PC-3 (cell line): ENCODE results near the gene MFAP2. TPM values are rescaled to one million over a fixed set of nuclear protein-coding genes. Genes with fewer than 3 reads are reported as not detected.

Experiments
- ATAC-seq: fragments of 200-7000 bp; cut with Tn5 transposase; 2 replicates; pipeline ENCODE4 v1.9.1; 2020; ENCODE audit warnings: mild to moderate bottlenecking, moderate library complexity
- BruUV-seq: library from RNA; stranded (reverse); fragments of 400-500 nt; replicated peaks from 2 replicates; lab custom pipeline; 2021; lab: Mats Ljungman, UMichigan
- CTCF ChIA-PET: fragments of 300-600 bp; sonication (Branson Sonifier 250); formaldehyde crosslinking; loops from one replicate; lab custom pipeline; 2022; ENCODE audit warnings: antibody characterized with exemption; lab: Charles Lee
- POLR2A ChIA-PET: fragments of 300-600 bp; sonication (Branson Sonifier 250); formaldehyde crosslinking; loops from one replicate; lab custom pipeline; 2022; ENCODE audit warnings: antibody characterized with exemption; ENCODE audit not compliant: unreplicated experiment; lab: Charles Lee
- DNase-seq: peaks from one replicate; pipeline ENCODE4 v3.0.0-alpha.2; 2015
- H2AFZ ChIP-seq: fragments of 300-600 bp; sonication (generic); 2 replicates; pipeline ENCODE4 v1.6.0; 2016; ENCODE audit warnings: antibody characterized with exemption, low read length
- H3F3A ChIP-seq: fragments of 300-600 bp; sonication (generic); one replicate; pipeline ENCODE4 v1.6.0; 2017; ENCODE audit warnings: antibody characterized with exemption, low read length, control low read depth, mild to moderate bottlenecking; ENCODE audit not compliant: unreplicated experiment
- H3K27ac ChIP-seq: fragments of 300-600 bp; sonication (generic); 2 replicates; pipeline ENCODE4 v1.5.1; 2016; ENCODE audit warnings: mild to moderate bottlenecking, low read length
- H3K27me3 ChIP-seq: fragments of 300-600 bp; sonication (generic); 2 replicates; pipeline ENCODE4 v1.6.1; 2016; ENCODE audit warnings: low read length, mixed read lengths
- H3K36me3 ChIP-seq: fragments of 300-600 bp; sonication (generic); 2 replicates; pipeline ENCODE4 v1.6.1; 2016; ENCODE audit warnings: low read depth, mixed run types, low read length, mixed read lengths
- H3K4me1 ChIP-seq: fragments of 300-600 bp; sonication (generic); 2 replicates; pipeline ENCODE4 v1.5.1; 2016; ENCODE audit warnings: low read length; ENCODE audit not compliant: insufficient read depth
- H3K4me2 ChIP-seq: fragments of 300-600 bp; sonication (generic); 2 replicates; pipeline ENCODE4 v1.6.0; 2016; ENCODE audit warnings: low read length
- H3K4me3 ChIP-seq: fragments of 300-600 bp; sonication (generic); 2 replicates; pipeline ENCODE4 v1.5.1; 2016; ENCODE audit warnings: mild to moderate bottlenecking, low read length, mixed read lengths
- H3K79me2 ChIP-seq: fragments of 300-600 bp; sonication (generic); 2 replicates; pipeline ENCODE4 v1.6.1; 2017; ENCODE audit warnings: low read length, mixed read lengths
- H3K9ac ChIP-seq: fragments of 300-600 bp; sonication (generic); 2 replicates; pipeline ENCODE4 v1.6.0; 2016; ENCODE audit warnings: mild to moderate bottlenecking, low read length
- H3K9me2 ChIP-seq: fragments of 300-600 bp; sonication (generic); replicated peaks from 2 replicates; pipeline ENCODE4 v1.6.1; 2016; ENCODE audit warnings: mixed run types, low read length, mixed read lengths
- H3K9me3 ChIP-seq: fragments of 300-600 bp; sonication (generic); 2 replicates; pipeline ENCODE4 v1.6.1; 2016; ENCODE audit warnings: low read length, mixed read lengths
- H4K20me1 ChIP-seq: fragments of 300-600 bp; sonication (generic); 2 replicates; pipeline ENCODE4 v1.6.1; 2016; ENCODE audit warnings: low read length, mixed read lengths
- EZH2 ChIP-seq: fragments of 300-600 bp; sonication (generic); IDR thresholded peaks from one replicate; pipeline ENCODE4 v1.6.1; 2017; ENCODE audit warnings: antibody characterized with exemption, mild to moderate bottlenecking, low read length; ENCODE audit not compliant: unreplicated experiment
- EZH2phosphoT487 ChIP-seq: fragments of 300-600 bp; sonication (generic); IDR thresholded peaks from 2 replicates; pipeline ENCODE4 v1.6.1; 2018; ENCODE audit warnings: mild to moderate bottlenecking, antibody characterized with exemption, low read length, borderline replicate concordance
- intact Hi-C: fragments of 100-400 bp; cut with micrococcal nuclease; formaldehyde crosslinking; loops from 2 replicates; pipeline ENCODE4 v1.9.0; 2023
- total RNA-seq: library from RNA; depleted of rRNA; stranded (reverse); fragments of >200 nt; gene quantifications from 2 replicates; pipeline ENCODE4 v1.2.3, GENCODE V29; 2014
- TF ChIP-seq, protein P1 (sequence below): fragments of 300-600 bp; sonication (generic); conservative IDR thresholded peaks from 2 replicates; pipeline ENCODE4 v1.5.1; 2017; ENCODE audit warnings: antibody characterized with exemption, low read depth, mild to moderate bottlenecking, low read length

Gene MFAP2
- total RNA-seq, 1 experiment from 2014 or later = 1.8 TPM

DNA sequence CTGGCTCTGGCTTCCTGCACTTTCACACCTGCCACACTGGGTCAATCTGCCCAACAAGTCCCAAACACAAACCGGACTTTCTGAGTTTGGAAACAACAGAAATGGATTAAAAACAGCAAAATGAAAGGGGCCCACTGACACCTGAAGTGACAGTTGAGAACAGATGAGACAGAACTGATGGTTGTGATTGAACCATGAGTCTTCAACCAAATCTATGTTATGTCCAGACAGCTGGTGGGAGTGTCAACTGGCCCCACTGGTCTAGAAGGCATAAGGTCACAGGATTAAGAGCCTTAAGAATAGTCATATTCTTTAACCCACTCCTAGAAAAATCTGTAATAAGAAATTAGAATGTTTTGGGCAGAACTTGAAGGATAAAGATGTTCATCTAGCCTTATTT, 44.3 kb upstream of the MFAP2 start:
- no peaks in the 10 kb centered on the region for H4K20me1 ChIP-seq
- intact Hi-C loops = no loop called here
- H3K27me3 ChIP-seq = no peaks in the 10 kb centered on the region
- H3K9ac ChIP-seq = no peak overlapping the region
- ATAC-seq = no peak
- ChIA-PET POLR2A (no interaction called here), CTCF (interaction anchor here (0.6 kb wide), 1 partner anchor 829 kb away, joined by 5 read pairs; no protein-coding TSS in a partner anchor)
- DNase-seq = no peak
- TF ChIP-seq, protein P1, sequence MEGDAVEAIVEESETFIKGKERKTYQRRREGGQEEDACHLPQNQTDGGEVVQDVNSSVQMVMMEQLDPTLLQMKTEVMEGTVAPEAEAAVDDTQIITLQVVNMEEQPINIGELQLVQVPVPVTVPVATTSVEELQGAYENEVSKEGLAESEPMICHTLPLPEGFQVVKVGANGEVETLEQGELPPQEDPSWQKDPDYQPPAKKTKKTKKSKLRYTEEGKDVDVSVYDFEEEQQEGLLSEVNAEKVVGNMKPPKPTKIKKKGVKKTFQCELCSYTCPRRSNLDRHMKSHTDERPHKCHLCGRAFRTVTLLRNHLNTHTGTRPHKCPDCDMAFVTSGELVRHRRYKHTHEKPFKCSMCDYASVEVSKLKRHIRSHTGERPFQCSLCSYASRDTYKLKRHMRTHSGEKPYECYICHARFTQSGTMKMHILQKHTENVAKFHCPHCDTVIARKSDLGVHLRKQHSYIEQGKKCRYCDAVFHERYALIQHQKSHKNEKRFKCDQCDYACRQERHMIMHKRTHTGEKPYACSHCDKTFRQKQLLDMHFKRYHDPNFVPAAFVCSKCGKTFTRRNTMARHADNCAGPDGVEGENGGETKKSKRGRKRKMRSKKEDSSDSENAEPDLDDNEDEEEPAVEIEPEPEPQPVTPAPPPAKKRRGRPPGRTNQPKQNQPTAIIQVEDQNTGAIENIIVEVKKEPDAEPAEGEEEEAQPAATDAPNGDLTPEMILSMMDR = no peak
- TF ChIP-seq EZH2phosphoT487 (no peak), EZH2 (no peak)
- H3K4me3 ChIP-seq = no peak overlapping the region
- H3F3A ChIP-seq = no peaks in the 10 kb centered on the region
- H3K9me3 ChIP-seq = no peaks in the 10 kb centered on the region
- H3K4me2 ChIP-seq = no peak overlapping the region
- H3K4me1 ChIP-seq = no peaks in the 10 kb centered on the region
- H3K36me3 ChIP-seq = peaks cover 73% of the 10 kb centered on the region
- no peaks in the 10 kb centered on the region for H3K79me2 ChIP-seq
- no peak overlapping the region for H2AFZ ChIP-seq
- no peaks in the 10 kb centered on the region for H3K9me2 ChIP-seq
- no TSS peak for BruUV-seq
- no peak overlapping the region for H3K27ac ChIP-seq

DNA sequence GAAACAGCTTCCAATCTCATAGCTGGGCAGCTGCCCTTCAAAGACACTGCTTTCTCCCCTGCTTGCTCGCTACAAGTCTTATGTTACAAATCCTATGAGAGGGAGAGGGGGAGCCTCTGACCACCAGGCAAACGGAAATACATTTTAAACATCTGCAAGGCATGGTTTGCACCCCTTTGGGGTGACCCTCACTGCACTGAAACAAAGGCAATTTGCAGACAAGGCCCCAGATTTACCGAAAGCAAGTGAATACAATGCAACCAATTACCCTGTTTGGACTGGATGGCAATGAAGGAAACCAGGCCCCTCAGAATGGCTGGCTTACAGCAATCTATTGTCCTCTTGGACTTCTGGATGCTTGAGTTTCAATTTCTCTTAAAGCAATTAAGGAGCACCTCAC, 43.2 kb upstream of the MFAP2 start:
- ChIA-PET CTCF (no interaction called here), POLR2A (no interaction called here)

GRCh38 chr1:17023102-17023501, 42.7 kb upstream of the MFAP2 start:
- Histone ChIP-seq H3K79me2 (no peaks in the 10 kb centered on the region), H3F3A (peaks cover 6% of the 10 kb centered on the region), H3K27me3 (no peaks in the 10 kb centered on the region), H3K36me3 (peaks cover 80% of the 10 kb centered on the region), H3K9me3 (no peaks in the 10 kb centered on the region), H3K4me1 (no peaks in the 10 kb centered on the region), H3K27ac (no peak overlapping the region), H3K9me2 (no peaks in the 10 kb centered on the region), H3K9ac (no peak overlapping the region), H3K4me3 (no peak overlapping the region), H3K4me2 (no peak overlapping the region), H2AFZ (no peak overlapping the region), H4K20me1 (no peaks in the 10 kb centered on the region)
- ChIA-PET POLR2A (no interaction called here), CTCF (no interaction called here)
- DNase-seq = no peak
- intact Hi-C loops = no loop called here
- no peak for ATAC-seq
- no TSS peak for BruUV-seq
- TF ChIP-seq, protein P1 = no peak
- TF ChIP-seq EZH2phosphoT487 (no peak), EZH2 (no peak)

More for the DNA sequence above, 43.2 kb upstream of the MFAP2 start:
- no peaks in the 10 kb centered on the region for H3K79me2 ChIP-seq
- H4K20me1 ChIP-seq = no peaks in the 10 kb centered on the region
- H3F3A ChIP-seq = peaks cover 6% of the 10 kb centered on the region
- H3K4me3 ChIP-seq = no peak overlapping the region
- H3K27ac ChIP-seq = no peak overlapping the region
- no TSS peak for BruUV-seq
- no peak overlapping the region for H3K9ac ChIP-seq
- H3K4me1 ChIP-seq = no peaks in the 10 kb centered on the region
- ATAC-seq (no peak), DNase-seq (no peak)
- H3K36me3 ChIP-seq = peaks cover 80% of the 10 kb centered on the region
- H3K27me3 ChIP-seq = no peaks in the 10 kb centered on the region
- no peaks in the 10 kb centered on the region for H3K9me2 ChIP-seq
- no peaks in the 10 kb centered on the region for H3K9me3 ChIP-seq
- no peak overlapping the region for H3K4me2 ChIP-seq
- TF ChIP-seq, protein P1 = no peak
- TF ChIP-seq EZH2phosphoT487 (no peak), EZH2 (no peak)
- no peak overlapping the region for H2AFZ ChIP-seq
- intact Hi-C loops = no loop called here
